Fibroblast of lung (primary cell): ENCODE measurements around the gene FAM72D.
"Not testable (repeated sequence)": the region's sequence is repeated elsewhere in the genome, so short reads cannot be mapped to it uniquely, and the experiment has no call there.

Experiments used
- EZH2 ChIP-seq: IDR thresholded peaks from 2 replicates; pipeline ENCODE4 v1.5.1; 2012; ENCODE audit warnings: low read length, control low read depth, mild to moderate bottlenecking; ENCODE audit errors: missing control alignments
- TF ChIP-seq, protein P1 (sequence below), 2 donors: IDR thresholded peaks in 1 of 2; conservative IDR thresholded peaks in 1 of 2; 1 replicate in 1 of 2; 2 replicates in 1 of 2; pipeline ENCODE4 v1.5.1; 2011 to 2012; ENCODE audit warnings: low read length in 2 of 2, control low read depth in 1 of 2, inconsistent platforms in 1 of 2, low read depth in 1 of 2, mild to moderate bottlenecking in 1 of 2

GRCh38 chr1:145058184-145058583 is 37.6 kb upstream of the FAM72D start:
- TF ChIP-seq, protein P1, sequence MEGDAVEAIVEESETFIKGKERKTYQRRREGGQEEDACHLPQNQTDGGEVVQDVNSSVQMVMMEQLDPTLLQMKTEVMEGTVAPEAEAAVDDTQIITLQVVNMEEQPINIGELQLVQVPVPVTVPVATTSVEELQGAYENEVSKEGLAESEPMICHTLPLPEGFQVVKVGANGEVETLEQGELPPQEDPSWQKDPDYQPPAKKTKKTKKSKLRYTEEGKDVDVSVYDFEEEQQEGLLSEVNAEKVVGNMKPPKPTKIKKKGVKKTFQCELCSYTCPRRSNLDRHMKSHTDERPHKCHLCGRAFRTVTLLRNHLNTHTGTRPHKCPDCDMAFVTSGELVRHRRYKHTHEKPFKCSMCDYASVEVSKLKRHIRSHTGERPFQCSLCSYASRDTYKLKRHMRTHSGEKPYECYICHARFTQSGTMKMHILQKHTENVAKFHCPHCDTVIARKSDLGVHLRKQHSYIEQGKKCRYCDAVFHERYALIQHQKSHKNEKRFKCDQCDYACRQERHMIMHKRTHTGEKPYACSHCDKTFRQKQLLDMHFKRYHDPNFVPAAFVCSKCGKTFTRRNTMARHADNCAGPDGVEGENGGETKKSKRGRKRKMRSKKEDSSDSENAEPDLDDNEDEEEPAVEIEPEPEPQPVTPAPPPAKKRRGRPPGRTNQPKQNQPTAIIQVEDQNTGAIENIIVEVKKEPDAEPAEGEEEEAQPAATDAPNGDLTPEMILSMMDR (conservative IDR thresholded peaks at IDR 0.05 in 1 of 2, IDR thresholded peaks at IDR 0.05 in 1 of 2; ENCODE audit: low read depth in 1 of 2, low read length in 2 of 2), result not testable (repeated sequence)
- TF ChIP-seq EZH2, result not testable (repeated sequence)
